ENCODE data around the gene TTC3.
"Not testable (repeated sequence)": the region's sequence is repeated elsewhere in the genome, so short reads cannot be mapped to it uniquely, and the experiment has no call there.

Gene TTC3

GRCh38 chr21:37195610-37196009 is 122.6 kb downstream of the TTC3 start:
- DNase-seq = no peak

- no peak for DNase-seq
Observed at GRCh38 chr21:37196847-37197246, 123.8 kb downstream of the TTC3 start.

- no peak for DNase-seq
Observed at GRCh38 chr21:37197746-37198145, 124.7 kb downstream of the TTC3 start.

- peak in 1 of 51 donors; percentile 12 for DNase-seq
Observed at GRCh38 chr21:37199057-37199924, 126.2 kb downstream of the TTC3 start.

GRCh38 chr21:37200641-37201480 is 127.8 kb downstream of the TTC3 start:
- no peak for DNase-seq

GRCh38 chr21:37202221-37203110 is 129.4 kb downstream of the TTC3 start:
- no peak for DNase-seq

GRCh38 chr21:37204580-37204979 is 131.5 kb downstream of the TTC3 start:
- DNase-seq = no peak

- no peak for DNase-seq
Observed at GRCh38 chr21:37206496-37206895, 133.4 kb downstream of the TTC3 start.

GRCh38 chr21:37207441-37208009 is 134.5 kb downstream of the TTC3 start:
- peak in 18 of 51 donors; percentile 5 to 70 (median 32) for DNase-seq

- DNase-seq = peak in 48 of 51 donors; percentile 2 to 88 (median 64)
Observed at GRCh38 chr21:37208056-37208721, 135.1 kb downstream of the TTC3 start.

- peak in 10 of 51 donors; percentile 10 to 53 (median 36) for DNase-seq
Observed at GRCh38 chr21:37208741-37209225, 135.7 kb downstream of the TTC3 start.

GRCh38 chr21:37210130-37210529 is 137.1 kb downstream of the TTC3 start:
- no peak for DNase-seq

- DNase-seq = no peak
Observed at GRCh38 chr21:37210799-37211198, 137.7 kb downstream of the TTC3 start.

- no peak for DNase-seq
Observed at GRCh38 chr21:37214952-37215351, 141.9 kb downstream of the TTC3 start.

- peak in 1 of 51 donors; percentile 35 for DNase-seq
Observed at GRCh38 chr21:37219761-37220432, 146.8 kb downstream of the TTC3 start.

- peak in 23 of 51 donors; percentile 18 to 72 (median 44) for DNase-seq
Observed at GRCh38 chr21:37220433-37220980, 147.5 kb downstream of the TTC3 start.

- DNase-seq = peak; percentile 28 to 96 (median 86)
Observed at GRCh38 chr21:37220981-37221664, 148.1 kb downstream of the TTC3 start.

- not testable (repeated sequence) for DNase-seq
Observed at GRCh38 chr21:37222248-37222647, 149.2 kb downstream of the TTC3 start.

All from hypothalamus (tissue), 51 donors.